Measurements from ENCODE around the gene OBSCN.
"Not testable (repeated sequence)": the region's sequence is repeated elsewhere in the genome, so short reads cannot be mapped to it uniquely, and the experiment has no call there.

OBSCN gene

DNA sequence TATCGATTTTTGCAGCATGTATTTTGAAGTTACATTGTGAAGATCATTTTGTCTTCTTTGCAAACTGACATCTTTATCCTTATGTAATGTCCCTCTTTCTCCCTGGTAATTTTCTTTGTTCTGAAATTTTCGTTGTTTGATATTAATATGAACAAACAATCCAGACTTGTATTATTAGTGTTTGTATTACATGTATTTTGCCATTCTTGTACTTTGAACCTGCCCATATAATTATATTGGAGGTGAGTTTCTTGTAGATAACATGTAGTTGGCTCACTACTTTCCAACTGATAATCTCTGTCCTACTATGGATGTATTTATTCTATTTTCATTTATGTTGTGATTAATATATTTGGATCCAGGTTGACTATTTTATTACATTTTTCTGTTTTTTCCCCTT lies 27.1 kb downstream of the OBSCN start:
- no peak for DNase-seq

DNA sequence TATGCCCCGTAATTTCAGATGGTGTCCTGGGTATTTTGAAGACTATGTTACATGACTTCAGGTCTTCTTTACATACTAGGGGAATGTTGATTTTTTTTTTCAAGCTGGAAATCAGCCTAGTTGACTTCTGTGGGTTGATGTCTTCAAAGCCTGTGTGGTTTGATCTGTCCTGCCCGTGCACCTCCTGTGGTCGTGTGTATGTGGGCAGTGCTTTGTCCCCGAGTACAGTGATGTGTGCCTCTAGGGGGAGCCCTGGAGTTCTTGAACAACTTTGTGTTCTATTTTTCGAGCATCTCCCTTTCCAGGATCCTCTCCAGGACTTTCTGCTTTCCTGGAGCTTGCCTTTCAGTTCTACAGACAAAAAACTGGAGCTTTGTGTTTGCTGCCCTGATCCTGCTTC lies 28.9 kb downstream of the OBSCN start:
- no peak for DNase-seq

DNA sequence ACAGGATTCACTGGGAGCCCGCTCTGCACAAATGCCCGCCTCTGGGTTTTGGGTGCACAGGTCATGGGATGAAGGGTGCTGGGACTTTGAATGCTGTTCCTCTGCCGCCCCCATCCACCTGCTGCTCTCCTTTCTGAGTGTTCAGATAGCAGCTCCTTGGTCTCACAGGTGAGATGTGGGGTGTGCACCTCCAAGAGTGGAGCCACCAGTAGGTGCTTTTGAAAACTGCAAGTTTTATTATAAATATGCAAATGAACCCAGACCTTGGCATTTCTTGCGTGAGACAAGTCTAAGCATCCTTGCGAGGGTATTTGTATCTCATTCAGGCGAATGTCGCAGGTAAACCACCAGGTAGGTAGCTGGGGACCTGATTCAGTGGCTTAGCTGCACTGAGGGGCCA lies 30.2 kb downstream of the OBSCN start:
- DNase-seq, result no peak

DNA sequence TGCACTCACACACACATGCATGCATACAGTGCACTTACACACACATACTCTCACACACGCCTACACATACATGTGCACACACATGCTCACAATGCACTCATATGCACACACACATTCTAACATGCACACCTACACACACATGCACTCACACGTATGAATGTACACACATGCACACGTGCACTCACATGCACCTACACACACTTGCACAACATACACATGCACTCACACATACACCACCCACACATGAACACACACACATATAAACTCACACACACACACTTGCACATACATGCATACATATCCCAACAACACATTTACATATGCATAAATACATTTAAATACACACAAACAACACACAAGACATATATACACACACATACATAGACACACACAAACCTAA lies 30.6 kb downstream of the OBSCN start:
- no peak for DNase-seq

DNA sequence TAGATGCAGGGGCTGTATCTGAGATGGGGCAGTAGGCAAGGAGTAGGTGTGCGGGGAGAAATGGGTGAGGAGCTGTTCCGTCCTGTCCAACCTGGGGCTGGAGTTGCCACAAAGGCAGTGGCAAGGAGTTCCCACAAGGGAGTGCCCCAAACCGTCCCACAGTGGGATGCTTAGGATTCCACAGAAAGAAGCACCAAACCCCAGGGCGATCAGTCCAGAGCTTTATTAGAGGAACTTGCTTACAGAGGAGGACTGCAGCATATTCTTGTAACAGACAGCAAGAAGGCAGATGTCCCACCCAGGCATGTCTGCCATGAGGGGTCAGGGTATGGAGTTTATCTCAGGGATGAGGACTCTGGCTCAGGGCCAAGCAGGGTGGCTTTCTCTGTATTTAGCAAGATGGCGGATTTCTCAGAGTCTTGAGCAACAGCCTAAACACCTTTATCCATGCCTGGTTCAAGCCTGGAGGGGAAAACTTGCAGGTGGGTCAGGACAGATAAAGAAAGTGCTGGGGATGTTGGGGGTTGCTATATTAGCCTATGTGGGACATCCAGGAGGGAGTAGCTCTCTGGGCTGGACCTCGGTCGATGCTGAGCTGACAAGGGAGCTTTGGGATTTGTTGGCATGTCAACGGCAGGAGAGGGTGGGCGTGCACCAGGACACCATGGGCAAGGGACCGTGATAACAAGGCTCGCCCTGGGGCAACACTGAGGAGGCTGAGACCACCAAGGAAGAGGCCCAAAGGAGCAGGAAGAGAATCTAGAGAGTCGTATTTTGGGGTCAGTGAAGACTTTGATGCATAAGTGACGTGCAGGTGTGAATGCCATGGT lies 32.8 kb downstream of the OBSCN start:
- DNase-seq, result no peak

DNA sequence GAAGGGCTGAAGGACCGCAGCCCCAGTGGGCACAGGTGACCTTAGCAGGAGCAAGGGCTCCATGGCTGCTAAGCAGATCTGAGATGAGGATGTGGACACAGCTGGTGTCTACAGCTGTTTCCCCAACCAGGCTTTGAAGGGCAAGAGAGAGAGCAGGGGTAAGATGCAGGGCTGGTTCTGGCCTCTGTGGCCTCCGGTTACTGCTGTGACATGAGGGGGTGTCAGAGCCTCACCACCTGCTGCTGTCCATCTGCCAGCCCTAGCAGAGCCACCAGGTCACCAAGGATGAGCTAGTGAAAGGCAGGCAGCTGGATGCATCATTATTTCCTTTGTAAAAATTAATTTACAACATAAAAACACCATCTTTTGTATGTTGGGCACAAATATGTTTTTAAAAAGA lies 33.4 kb downstream of the OBSCN start:
- DNase-seq, result no peak

DNA sequence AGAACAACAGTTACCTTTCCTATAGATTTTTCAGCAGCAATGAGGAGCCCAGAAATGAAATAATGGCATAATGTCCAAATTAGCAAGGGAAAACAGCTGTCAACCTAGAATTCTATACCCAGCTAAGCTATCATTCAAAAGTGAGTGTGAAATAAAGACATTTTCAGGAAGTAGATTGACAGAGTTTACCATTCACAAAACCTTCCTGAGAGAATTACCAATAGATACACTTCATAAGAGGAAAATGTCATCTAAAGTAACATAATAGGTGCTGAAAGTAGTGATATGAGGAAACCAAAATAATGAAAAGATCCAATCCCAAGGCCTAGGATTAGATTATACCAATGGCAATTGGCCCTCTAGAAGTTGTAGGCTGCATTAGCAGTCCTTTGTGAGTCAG lies 34.6 kb downstream of the OBSCN start:
- DNase-seq, result no peak

DNA sequence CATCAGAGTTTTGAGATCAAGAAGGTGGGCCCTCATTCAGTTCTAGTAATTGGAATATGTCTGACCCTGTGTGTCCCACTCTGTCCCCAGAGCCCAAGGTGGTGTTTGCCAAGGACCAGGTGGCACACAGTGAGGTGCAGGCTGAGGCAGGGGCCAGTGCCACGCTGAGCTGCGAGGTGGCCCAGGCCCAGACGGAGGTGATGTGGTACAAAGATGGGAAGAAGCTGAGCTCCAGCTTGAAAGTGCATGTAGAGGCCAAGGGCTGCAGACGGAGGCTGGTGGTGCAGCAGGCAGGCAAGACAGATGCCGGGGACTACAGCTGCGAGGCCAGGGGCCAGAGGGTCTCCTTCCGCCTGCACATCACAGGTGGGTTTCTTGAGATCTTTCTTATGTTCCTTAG lies 35.2 kb downstream of the OBSCN start:
- DNase-seq, result no peak

DNA sequence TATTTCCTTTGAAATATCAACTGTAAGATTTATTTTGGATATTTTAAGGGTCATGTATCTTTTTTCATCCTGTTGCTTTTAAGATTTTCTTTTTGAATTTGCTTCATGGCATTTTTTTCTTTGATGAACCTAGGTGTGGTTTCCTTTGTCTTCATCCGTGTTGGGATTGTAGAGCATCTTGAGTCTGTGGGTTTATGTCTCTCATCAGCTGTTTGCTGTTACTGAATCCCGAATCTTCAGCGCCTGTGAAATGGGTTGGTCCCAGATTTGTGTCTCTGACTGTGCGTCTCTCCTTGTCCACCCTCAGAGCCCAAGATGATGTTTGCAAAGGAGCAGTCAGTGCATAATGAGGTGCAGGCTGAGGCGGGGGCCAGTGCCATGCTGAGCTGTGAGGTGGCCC lies 36.1 kb downstream of the OBSCN start:
- DNase-seq, result not testable (repeated sequence)

DNA sequence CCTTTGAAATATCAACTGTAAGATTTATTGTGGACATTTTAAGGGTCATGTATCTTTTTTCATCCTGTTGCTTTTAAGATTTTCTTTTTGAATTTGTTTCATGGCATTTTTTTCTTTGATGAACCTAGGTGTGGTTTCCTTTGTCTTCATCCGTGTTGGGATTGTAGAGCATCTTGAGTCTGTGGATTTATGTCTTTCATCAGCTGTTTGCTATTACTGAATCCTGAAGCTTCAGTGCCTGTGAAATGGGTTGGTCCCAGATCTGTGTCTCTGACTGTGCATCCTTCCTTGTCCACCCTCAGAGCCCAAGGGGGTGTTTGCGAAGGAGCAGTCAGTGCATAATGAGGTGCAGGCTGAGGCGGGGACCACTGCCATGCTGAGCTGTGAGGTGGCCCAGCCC lies 37.3 kb downstream of the OBSCN start:
- DNase-seq, result no peak

DNA sequence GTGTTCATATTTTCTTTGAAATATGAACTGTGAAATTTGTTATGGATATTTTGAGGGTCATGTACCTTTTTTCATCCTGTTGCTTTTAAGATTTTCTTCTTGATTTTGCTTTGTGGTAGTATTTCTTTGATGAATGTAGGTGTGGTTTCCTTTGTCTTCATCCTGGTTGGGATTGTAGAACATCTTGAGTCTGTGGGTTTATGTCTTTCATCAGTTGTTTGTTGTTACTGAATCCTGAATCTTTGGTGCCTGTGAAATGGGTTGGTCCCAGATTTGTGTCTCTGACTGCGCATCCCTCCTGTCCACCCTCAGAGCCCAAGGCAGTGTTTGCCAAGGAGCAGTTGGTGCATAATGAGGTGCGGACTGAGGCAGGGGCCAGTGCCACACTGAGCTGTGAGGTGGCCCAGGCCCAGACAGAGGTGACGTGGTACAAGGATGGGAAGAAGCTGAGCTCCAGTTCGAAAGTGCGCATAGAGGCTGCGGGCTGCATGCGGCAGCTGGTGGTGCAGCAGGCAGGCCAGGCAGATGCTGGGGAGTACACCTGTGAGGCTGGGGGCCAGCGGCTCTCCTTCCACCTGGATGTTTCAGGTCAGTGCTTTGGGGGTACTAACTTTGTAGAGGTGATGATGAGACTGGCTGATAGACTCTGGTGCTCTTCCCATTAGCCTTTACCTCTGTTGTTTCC lies 38.5 kb downstream of the OBSCN start:
- no peak for DNase-seq

DNA sequence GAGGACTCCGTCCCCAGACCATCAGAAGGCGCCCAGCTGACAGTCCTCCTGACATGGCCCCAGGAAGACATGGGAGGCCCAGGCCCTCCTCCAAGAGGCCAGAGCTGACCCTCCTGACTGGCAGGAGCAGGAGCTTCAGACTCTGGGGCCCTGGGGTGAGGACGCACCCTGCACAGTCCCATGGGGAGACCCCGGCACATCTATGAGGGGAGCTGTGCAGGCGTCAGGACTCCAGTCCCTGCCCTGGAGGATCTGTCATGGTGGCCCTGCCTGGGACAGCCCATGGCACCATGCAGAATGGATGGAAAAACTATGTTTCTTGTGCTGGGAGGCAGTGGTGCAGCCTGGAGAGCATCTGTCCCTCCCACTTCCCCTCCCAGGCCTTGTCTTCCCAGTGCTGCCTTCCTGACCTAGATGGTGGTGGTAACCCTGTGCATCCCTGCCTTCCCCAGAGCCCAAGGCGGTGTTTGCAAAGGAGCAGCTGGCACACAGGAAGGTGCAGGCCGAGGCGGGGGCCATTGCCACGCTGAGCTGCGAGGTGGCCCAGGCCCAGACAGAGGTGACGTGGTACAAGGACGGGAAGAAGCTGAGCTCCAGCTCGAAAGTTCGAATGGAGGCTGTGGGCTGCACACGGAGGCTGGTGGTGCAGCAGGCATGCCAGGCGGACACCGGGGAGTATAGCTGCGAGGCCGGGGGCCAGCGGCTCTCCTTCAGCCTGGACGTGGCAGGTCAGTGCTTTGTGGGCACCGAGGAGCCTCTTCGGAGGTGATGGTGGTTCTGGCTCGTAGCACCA lies 41.9 kb downstream of the OBSCN start:
- DNase-seq, result no peak

DNA sequence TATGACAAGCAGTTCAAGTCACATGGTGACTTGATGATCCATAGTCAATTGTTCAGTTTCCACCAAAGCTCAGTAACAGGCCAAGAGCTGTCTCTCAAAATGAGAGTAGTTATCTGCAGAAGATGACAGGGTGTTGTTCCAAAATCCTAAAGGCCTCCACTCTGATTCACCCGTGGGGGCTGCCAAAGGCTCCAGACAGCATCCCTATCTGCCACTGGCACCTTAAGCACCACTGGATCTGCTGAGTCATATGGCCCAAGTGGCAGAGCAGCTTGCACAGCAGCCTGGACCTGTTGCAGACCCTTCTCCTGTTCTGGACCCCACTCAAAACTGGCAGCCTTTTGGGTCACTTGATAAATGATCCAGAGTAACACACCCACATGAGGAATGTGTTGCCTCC lies 44.6 kb downstream of the OBSCN start:
- not testable (repeated sequence) for DNase-seq

DNA sequence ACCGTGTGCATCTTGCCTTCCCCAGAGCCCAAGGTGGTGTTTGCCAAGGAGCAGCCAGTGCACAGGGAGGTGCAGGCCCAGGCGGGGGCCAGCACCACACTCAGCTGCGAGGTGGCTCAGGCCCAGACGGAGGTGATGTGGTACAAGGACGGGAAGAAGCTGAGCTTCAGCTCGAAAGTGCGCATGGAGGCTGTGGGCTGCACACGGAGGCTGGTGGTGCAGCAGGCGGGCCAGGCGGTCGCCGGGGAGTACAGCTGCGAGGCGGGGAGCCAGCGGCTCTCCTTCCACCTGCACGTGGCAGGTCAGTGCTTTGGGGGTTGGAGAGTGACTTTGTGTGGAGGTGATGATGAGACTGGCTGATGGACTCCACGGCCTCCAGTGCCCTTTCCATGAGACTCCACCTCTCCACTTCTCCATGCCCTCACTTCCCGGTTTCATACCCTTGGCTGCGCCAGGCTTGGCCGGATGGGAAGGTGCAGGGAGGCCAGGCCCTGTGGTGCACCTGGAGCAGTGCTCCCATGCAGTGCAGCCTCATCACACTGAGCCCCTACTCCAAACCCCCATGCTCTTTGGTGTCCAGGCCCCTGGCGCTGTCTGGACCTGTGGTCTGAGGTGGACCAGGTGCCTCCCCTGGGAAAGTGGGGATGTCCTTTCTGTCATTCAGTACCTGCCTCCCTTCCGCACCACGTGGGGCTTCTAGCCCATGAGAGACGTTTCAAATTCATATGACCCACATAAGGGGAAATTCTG lies 49.0 kb downstream of the OBSCN start:
- no peak for DNase-seq

DNA sequence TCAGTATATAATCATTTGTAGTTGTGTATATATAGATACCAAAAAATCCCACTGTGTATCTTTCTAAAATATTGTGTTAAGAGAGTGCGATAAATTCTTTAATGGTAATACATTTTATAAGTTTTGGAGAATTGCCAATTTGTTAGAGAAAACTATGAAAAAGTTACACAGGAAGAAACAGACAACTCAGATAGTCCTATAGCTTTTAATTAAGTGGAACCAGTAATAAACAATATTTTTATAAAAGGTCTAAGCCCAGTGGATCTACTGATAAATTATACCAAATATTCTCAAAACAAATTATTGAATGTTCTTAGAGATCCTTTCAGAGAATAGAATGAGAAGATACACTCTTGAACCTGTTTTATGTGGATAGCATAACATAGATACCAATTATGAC lies 50.6 kb downstream of the OBSCN start:
- DNase-seq, result no peak

DNA sequence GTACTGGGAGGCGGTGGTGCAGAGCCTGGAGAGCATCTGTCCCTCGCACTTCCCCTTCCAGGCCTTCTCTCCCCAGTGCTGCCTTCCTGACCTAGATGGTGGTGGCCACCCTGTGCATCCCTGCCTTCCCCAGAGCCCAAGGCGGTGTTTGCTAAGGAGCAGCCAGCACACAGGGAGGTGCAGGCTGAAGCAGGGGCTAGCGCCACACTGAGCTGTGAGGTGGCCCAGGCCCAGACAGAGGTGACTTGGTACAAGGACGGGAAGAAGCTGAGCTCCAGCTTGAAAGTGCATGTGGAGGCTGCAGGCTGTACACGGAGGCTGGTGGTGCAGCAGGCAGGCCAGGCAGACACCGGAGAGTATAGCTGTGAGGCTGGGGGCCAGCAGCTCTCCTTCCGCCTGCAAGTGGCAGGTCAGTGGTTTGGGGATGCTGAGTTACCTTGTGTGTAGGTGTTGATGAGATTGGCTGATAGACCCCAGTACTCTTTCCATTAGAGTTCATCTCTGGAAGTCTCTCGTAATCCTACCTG lies 51.6 kb downstream of the OBSCN start:
- no peak for DNase-seq

DNA sequence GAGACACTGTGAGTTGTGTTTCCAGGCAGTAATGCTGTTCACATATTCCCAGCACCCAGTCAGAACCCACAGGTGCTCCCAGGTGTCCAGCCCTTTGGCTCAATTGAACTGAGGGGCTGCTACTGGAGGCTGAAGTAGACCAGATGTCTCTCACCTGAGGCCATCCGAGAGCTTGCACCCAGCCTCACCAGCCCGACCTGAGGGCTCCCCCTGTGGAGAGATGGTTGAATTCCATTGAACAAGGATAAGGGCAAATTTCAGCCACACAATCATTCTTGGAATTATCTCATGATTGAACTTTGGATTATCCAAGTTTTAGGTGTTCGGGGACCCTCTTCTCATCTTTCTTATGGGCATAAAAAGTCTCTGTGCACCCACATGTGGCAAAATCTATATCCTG lies 52.1 kb downstream of the OBSCN start:
- no peak for DNase-seq

DNA sequence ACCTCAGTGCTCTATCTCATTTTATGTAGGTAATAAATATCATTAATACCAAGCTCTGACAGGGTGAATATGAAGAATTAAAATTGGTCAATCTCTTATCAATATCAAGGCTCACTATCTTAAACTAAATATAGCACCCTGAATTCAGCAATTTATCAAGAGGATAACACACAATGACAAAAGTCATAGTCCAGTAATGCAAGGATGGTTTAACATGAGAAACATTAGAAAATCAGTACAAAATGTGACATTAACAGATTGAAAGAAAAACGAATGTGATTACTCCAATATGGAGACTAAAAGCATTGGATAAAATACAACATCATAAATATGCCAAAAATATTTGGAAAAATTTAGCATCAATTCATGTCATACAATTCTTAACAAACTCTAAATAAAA lies 53.9 kb downstream of the OBSCN start:
- no peak for DNase-seq

DNA sequence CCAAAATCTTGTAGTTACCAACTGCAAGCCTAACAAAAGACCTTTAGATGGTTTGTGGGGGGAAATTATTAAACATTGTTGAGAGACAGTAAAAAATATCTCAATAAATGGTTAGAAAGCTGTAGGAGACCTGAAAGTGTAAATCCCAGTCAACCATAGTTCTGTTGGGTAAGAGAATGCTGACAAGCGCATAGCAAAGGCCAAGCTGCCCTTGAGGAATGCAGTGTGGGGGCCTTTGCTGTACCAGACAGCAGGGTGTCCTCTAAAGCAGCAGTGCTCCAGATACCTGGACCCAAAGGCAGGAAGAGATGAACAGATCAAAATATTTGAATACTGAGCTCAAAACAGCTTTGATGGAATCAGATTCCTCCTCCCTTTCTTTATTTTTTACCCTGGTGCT lies 54.6 kb downstream of the OBSCN start:
- DNase-seq, result no peak

DNA sequence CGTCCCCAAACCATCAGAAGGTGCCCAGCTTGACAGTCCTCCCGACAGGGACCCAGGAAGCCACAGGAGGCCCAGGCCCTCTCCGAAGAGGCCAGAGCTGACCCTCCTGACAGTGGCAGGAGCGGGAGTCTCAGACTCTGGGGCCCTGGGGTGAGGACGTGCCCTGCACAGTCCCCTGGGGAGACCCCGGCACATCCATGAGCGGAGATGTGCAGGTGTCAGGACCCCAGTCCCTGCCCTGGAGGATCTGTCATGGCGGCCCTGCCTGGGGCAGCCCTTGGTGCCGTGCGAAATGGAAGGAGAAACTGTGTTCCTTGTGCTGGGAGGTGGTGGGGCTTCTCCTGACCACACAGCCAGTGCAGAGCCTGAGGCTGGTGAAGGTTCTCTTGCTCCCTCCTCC lies 55.8 kb downstream of the OBSCN start:
- no peak for DNase-seq

DNA sequence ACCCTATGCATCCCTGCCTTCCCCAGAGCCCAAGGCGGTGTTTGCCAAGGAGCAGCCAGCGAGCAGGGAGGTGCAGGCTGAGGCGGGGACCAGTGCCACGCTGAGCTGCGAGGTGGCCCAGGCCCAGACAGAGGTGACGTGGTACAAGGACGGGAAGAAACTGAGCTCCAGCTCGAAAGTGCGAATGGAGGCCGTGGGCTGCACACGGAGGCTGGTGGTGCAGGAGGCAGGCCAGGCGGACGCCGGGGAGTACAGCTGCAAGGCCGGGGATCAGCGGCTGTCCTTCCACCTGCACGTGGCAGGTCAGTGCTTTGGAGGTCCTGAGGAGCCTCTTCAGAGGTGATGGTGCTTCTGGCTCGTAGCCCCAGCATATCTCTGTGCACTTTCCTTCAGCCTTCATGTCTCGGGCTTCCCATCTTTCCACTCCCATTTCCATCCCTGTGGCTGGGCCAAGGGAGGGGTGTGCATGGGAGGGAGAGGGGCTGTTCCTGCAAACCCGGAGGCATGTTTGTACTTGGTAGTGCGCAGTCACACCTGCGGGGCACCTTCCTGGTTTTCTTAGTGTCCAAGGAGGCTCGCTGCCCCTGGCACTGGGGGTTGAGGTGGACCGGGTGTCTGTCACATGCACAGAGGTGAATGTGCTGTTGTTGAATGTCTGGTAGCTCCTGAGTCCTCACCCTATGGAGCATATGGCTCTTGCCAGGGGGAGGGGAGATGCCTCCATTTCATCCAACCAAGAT lies 56.4 kb downstream of the OBSCN start:
- no peak for DNase-seq

DNA sequence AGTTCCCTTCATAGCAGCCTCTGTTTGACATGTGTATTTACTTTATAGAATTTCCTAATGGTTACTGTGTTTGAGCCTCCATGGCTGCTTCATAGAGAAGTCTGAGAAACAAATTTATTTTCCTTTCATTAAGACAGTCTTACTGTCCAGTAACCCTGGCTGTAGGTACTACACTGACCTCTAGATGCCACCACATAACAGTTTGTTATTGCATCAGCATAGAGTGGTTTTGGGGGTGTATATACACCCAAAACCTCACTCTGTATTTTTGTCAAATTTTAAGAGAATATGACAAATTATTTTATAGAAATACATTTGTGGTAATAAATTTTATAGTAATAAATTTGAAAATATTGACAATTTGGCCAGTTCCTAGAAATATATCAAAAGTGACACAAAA lies 57.3 kb downstream of the OBSCN start:
- DNase-seq, result no peak
